HUES6 (cell line): ENCODE measurements around the gene LAMA3.
"Not testable (repeated sequence)": the region's sequence is repeated elsewhere in the genome, so short reads cannot be mapped to it uniquely, and the experiment has no call there.

Experiments
- H3K27ac ChIP-seq: 2 replicates; pipeline ENCODE4 v1.7.0; 2013; ENCODE audit warnings: low read depth, mild to moderate bottlenecking, low read length, inconsistent platforms
- H3K27me3 ChIP-seq: 2 replicates; pipeline ENCODE4 v1.6.1; 2013; ENCODE audit warnings: low read length; ENCODE audit not compliant: control insufficient read depth, insufficient read depth
- H3K36me3 ChIP-seq: 2 replicates; pipeline ENCODE4 v1.6.1; 2013; ENCODE audit warnings: low read length; ENCODE audit not compliant: control insufficient read depth, insufficient read depth
- H3K4me1 ChIP-seq: 2 replicates; pipeline ENCODE4 v1.6.1; 2013; ENCODE audit warnings: low read length; ENCODE audit not compliant: control insufficient read depth, insufficient read depth
- H3K4me3 ChIP-seq: 2 replicates; pipeline ENCODE4 v1.5.1; 2013; ENCODE audit warnings: low read depth, low read length
- H3K9ac ChIP-seq: one replicate; pipeline ENCODE4 v1.6.1; 2013; ENCODE audit warnings: mild to moderate bottlenecking, low read length
- H3K9me3 ChIP-seq: 2 replicates; pipeline ENCODE4 v1.6.1; 2013; ENCODE audit warnings: low read depth, low read length; ENCODE audit not compliant: control insufficient read depth, insufficient read depth

LAMA3 gene

DNA sequence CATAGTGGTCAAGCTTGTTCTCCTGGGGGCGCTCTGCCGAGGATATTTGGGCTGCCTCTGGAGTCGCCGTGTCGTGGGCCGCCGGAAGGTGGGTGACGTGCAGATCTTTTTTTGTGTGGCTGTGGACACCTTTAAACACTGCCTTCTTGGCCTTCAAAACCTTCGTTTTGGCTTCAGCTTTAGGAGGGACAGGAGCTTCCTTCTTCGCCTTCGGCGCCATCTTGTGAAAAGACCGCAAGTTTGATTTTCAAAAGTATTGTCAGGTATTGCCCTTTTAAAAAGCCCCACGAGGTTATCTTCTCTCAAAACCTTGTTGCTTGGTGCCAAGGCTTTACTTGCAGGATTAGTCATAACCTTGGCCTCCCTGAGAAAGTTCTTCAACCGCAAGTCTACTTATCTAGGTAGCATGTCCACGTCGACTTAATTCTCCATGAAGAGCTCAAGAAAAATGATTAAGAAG is 20.8 kb downstream of the LAMA3 start:
- H3K27me3 ChIP-seq, result no peaks in the 10 kb centered on the region
- H3K4me3 ChIP-seq, result no peak overlapping the region
- peaks cover 9% of the 10 kb centered on the region; the same call in 1 of the 2 replicates for H3K9me3 ChIP-seq
- H3K4me1 ChIP-seq, result no peaks in the 10 kb centered on the region
- no peak overlapping the region for H3K27ac ChIP-seq
- H3K9ac ChIP-seq, result no peak overlapping the region
- no peaks in the 10 kb centered on the region for H3K36me3 ChIP-seq

DNA sequence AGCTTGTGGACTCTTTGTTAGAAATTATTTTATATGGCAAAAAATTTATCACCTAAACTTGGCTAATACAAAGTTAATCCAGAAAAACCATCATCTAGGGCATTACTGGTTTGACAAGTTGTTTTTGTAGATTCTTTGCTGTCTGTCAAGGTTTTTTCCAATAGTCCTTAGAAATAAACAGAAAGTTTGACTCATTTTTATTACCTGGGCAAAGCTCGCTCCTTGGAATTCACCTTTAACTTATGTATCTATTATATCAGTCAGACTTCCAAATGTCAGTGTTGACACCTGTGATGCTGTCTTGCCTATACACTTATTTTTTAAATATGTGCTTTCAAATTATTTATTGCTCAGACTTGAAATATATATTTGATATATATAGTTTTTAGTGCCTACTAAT is 21.7 kb downstream of the LAMA3 start:
- no peak overlapping the region for H3K27ac ChIP-seq
- H3K27me3 ChIP-seq, result no peaks in the 10 kb centered on the region
- H3K9me3 ChIP-seq, result peaks cover 9% of the 10 kb centered on the region; the same call in 1 of the 2 replicates
- no peak overlapping the region for H3K4me3 ChIP-seq
- no peaks in the 10 kb centered on the region; the same call in 1 of the 2 replicates for H3K4me1 ChIP-seq
- H3K9ac ChIP-seq, result no peak overlapping the region
- H3K36me3 ChIP-seq, result no peaks in the 10 kb centered on the region

DNA sequence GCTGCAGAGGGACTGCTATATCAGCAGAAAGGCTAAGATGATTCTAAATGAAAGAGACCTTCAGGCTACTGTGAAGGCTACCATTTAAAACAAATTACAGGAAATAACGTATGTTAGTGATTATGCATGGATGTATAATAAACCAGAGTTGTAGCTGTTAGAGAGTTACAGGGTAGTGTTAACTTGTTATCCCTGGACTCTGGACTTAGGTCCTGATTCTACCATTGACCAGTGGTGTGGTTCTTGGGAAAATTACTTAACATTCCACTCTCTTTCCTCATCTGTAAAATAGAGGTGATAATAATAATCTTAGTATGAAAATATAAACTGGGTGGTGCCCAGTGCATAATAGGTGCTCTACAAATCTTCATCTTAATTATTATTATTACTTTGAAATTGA is 22.2 kb downstream of the LAMA3 start:
- Histone ChIP-seq H3K9me3 (peaks cover 8% of the 10 kb centered on the region; the same call in 1 of the 2 replicates), H3K4me3 (no peak overlapping the region), H3K27ac (no peak overlapping the region), H3K4me1 (peaks cover 3% of the 10 kb centered on the region; the same call in 1 of the 2 replicates), H3K27me3 (no peaks in the 10 kb centered on the region), H3K36me3 (no peaks in the 10 kb centered on the region), H3K9ac (no peak overlapping the region)

DNA sequence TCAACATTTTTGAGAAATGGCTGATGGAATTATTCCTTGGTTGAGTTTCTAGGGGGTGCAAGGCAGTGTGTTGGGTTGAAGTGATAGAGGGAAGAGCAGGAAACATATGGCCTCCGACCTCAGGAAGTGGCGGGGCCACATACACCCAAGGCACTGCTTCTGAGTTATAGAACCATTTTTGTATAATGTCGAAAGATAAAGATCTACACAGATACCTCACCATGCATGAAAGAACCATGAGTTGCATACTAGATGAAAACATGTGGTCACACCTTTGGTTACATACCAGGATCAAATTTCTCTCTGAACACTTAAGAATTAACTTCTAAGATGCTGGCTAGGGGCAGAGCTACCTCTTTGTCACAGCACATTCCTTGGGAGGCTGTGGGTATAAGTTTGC is 23.2 kb downstream of the LAMA3 start:
- Histone ChIP-seq H3K27ac (no peak overlapping the region), H3K9ac (no peak overlapping the region), H3K36me3 (no peaks in the 10 kb centered on the region), H3K4me3 (no peak overlapping the region), H3K27me3 (no peaks in the 10 kb centered on the region), H3K4me1 (peaks cover 12% of the 10 kb centered on the region; the same call in 1 of the 2 replicates), H3K9me3 (no peaks in the 10 kb centered on the region)

DNA sequence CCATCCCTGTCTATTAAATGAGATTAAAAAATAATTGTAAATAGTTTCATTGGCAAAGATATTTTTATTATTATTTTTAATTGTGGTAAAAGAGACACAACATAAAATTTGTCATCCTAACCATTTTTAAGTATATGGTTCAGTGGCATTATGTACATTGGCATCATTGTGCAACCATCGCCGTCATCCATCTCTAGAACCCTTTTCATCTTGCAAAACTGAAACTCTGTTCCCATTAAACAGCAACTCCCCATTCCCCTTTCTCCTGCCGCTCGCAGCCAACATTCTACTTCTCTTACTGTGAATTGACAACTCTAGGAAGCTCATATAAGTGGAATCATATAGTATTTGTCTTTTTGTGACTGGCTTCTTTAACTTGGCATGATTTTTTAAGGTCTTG is 25.3 kb downstream of the LAMA3 start:
- Histone ChIP-seq H3K9ac (no peak overlapping the region), H3K27me3 (no peaks in the 10 kb centered on the region), H3K4me3 (no peak overlapping the region), H3K4me1 (peaks cover 15% of the 10 kb centered on the region; the same call in 1 of the 2 replicates), H3K36me3 (no peaks in the 10 kb centered on the region), H3K27ac (no peak overlapping the region), H3K9me3 (no peaks in the 10 kb centered on the region)

DNA sequence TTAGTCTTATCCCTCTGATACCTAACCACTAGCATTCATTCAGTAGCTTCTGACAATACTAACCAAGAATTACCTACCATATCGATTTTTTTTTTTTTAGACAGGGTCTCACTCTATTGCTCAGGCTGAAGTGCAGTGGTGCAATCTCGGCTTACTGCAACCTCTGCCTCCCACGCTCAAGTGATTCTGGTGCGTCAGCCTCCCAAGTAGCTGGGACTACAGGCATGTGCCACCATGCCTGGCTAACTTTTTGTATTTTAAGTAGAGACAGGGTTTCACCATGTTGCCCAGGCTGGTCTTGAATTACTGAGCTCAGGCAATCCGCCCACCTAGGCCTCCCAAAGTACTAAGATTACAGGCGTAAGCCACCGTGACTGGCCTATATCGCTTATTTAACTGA is 26.8 kb downstream of the LAMA3 start:
- H3K36me3 ChIP-seq, H3K4me3 ChIP-seq, H3K9me3 ChIP-seq, H3K9ac ChIP-seq, H3K27me3 ChIP-seq: not testable (repeated sequence)
- peaks cover 19% of the 10 kb centered on the region; the same call in 1 of the 2 replicates for H3K4me1 ChIP-seq
- peak overlapping the region; percentile 26; the same call in 1 of the 2 replicates for H3K27ac ChIP-seq

DNA sequence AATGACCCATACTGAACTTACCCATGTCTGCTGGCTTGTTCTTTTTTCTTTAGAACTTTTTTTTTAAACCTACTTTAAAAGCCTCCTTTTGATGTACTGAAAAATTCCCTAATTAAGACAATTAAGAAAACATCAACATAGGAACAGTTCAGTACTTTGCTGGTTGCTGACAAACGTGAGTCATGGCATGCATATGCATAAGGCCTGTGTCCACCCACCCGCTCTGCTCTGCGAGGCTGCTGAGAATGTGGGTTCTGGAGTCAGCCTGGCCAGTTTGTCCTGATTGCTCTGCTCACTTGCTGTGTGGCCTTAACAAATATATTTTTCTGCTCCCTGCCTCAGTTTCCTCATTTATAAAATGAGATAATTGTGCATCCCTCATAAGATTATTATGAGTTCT is 27.3 kb downstream of the LAMA3 start:
- H3K27me3 ChIP-seq, result no peaks in the 10 kb centered on the region

DNA sequence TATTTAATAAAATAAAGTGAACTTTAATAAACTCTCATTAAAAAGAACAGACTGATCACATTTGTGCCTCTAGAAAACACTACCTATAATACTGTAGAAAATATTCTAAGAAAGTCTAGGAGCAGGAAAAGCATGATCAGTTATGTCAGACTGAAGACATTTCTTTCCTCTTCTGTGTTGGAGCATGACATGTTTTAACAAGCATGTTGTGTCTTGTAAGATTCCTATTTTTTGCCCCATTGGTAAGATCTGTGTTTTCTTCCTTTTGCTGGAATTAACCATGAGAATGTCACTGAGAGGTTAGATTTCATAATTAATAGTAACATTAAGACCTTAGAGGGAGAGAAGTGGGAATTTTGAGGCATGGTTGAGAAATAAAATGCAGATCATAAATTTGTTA is 27.7 kb downstream of the LAMA3 start:
- Histone ChIP-seq H3K9ac (peak overlapping the region; percentile 13), H3K4me3 (no peak overlapping the region), H3K27ac (no peak overlapping the region; the same call in 1 of the 2 replicates), H3K27me3 (no peaks in the 10 kb centered on the region), H3K9me3 (no peaks in the 10 kb centered on the region), H3K4me1 (peaks cover 26% of the 10 kb centered on the region; the same call in 1 of the 2 replicates), H3K36me3 (no peaks in the 10 kb centered on the region)

More for the DNA sequence above, 27.3 kb downstream of the LAMA3 start:
- no peaks in the 10 kb centered on the region for H3K36me3 ChIP-seq
- no peak overlapping the region for H3K9ac ChIP-seq
- no peaks in the 10 kb centered on the region for H3K9me3 ChIP-seq
- H3K4me3 ChIP-seq, result no peak overlapping the region
- H3K27ac ChIP-seq, result peak overlapping the region; percentile 26; the same call in 1 of the 2 replicates
- peaks cover 21% of the 10 kb centered on the region; the same call in 1 of the 2 replicates for H3K4me1 ChIP-seq

DNA sequence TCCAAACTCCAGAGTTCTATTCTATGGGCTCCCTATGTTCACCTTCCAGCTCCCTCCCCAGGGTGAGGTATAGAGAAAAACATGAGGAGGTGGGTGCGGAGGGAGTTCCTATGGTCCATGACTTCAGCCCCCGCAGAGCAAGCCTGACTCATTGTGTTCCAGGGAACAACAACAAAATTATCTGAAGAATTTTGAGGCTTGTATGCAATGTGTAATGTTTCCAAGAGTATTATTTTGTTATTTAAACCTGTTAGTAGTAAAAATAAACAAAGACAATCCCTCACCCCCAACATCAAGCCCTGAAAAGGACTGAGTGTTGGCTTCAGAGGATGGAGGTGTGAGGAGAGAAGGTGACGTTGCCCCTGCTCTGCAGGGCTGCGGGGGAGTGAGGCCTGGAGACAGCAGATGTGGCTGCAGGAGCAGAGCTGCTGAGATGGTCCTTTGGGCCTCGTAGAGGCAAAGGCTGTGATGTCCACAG is 29.0 kb downstream of the LAMA3 start:
- H3K36me3 ChIP-seq, result no peaks in the 10 kb centered on the region
- H3K9me3 ChIP-seq, result no peaks in the 10 kb centered on the region
- no peak overlapping the region for H3K27ac ChIP-seq
- H3K4me3 ChIP-seq, result no peak overlapping the region
- H3K9ac ChIP-seq, result no peak overlapping the region
- no peaks in the 10 kb centered on the region for H3K27me3 ChIP-seq
- peaks cover 32% of the 10 kb centered on the region; the same call in 1 of the 2 replicates for H3K4me1 ChIP-seq

DNA sequence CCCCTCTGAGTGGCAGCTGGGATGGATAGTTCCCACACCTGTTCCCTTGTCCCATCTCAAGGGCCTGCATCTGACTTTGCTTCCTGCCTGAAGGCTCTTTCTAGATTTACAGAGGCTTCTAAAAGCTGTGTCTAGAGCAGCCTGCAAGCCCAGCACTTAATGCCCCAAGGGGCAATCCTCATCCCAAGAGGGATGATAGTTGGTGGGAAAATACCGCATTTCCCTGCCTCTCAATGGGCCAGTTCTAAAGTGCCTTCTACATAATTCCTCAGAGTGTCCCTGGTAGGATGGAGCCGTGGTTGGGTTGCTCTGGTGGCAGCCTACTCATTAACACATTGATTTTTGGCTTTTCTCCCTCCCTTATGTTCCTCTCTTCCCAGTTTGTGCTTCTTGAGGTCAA is 29.5 kb downstream of the LAMA3 start:
- no peaks in the 10 kb centered on the region for H3K27me3 ChIP-seq
- H3K4me3 ChIP-seq, result no peak overlapping the region
- no peaks in the 10 kb centered on the region for H3K9me3 ChIP-seq
- H3K4me1 ChIP-seq, result peaks cover 32% of the 10 kb centered on the region; the same call in 1 of the 2 replicates
- H3K9ac ChIP-seq, result no peak overlapping the region
- no peaks in the 10 kb centered on the region for H3K36me3 ChIP-seq
- H3K27ac ChIP-seq, result peak overlapping the region; percentile 64; the same call in 1 of the 2 replicates

DNA sequence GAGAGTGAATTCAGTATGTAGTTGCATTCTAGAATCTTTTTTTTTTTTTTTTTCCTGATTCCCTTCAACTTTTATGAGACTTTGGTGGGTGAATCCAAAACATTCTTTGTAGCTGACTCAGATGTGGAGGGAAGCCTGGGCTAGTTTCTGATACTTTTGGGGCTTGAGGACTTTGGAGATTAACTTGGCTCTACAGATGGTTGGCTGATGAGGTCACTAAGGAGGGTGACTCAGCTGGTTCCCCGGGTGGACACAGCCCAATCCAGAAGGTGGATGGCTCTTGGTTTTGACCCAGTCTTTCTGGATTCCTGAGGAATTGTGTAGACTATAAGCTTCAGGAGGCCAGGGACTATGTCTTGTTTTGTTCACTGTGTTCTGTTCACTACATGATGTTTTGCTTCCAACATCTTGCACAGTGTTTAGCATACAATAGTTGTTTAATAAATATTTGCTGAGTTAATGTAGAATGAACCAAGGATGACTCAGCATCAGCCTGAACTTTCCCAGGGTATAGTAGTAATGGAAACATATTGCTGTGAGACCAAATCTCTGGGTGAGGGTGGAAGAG is 30.5 kb downstream of the LAMA3 start:
- Histone ChIP-seq H3K9ac (no peak overlapping the region), H3K4me1 (peaks cover 32% of the 10 kb centered on the region; the same call in 1 of the 2 replicates), H3K27ac (peak overlapping the region; percentile 64; the same call in 1 of the 2 replicates), H3K27me3 (no peaks in the 10 kb centered on the region), H3K9me3 (no peaks in the 10 kb centered on the region), H3K36me3 (no peaks in the 10 kb centered on the region), H3K4me3 (no peak overlapping the region)
